ENCODE measurements around the gene DKKL1. TPM values are rescaled to one million over a fixed set of nuclear protein-coding genes. Genes with fewer than 3 reads are reported as not detected.
A peak's percentile ranks its signal among the peaks of the same experiment; 100 is the strongest.

The DKKL1 gene
- total and polyA plus RNA-seq, 3 donors from 2014 or later: 145 to 487 (median 190) TPM

DNA sequence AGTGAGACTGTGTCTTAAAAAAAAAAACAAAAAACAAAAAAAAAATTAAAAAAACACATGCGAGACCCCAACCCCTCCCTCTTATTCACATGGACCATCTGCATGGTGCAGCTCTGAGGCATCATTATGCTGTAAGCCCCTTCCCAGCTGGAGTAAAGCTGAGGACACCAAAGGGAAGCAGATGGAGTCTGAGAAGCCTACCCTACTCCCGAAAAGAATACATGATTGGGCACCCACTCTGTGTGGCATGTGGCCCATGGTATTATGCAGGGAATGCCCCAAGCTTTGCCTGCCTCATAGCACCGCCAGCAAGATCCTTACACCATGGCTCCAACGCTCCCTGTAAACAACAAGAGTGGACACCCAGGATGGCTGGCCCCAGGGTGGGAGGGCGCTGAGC is 54.8 kb downstream of the DKKL1 start:
- Histone ChIP-seq H3K27me3 (no peaks in the 10 kb centered on the region), H3K4me1 (peaks cover 18% of the 10 kb centered on the region), H3K36me3 (ENCODE audit: low read depth, missing control alignments) (no peaks in the 10 kb centered on the region), H3K4me3 (no peak overlapping the region), H3K9me3 (no peaks in the 10 kb centered on the region), H3K27ac (no peak overlapping the region)
- 92% methylated on average over 5 of the region's 5 CpGs for WGBS, 2 donors
- TF ChIP-seq, protein P1, sequence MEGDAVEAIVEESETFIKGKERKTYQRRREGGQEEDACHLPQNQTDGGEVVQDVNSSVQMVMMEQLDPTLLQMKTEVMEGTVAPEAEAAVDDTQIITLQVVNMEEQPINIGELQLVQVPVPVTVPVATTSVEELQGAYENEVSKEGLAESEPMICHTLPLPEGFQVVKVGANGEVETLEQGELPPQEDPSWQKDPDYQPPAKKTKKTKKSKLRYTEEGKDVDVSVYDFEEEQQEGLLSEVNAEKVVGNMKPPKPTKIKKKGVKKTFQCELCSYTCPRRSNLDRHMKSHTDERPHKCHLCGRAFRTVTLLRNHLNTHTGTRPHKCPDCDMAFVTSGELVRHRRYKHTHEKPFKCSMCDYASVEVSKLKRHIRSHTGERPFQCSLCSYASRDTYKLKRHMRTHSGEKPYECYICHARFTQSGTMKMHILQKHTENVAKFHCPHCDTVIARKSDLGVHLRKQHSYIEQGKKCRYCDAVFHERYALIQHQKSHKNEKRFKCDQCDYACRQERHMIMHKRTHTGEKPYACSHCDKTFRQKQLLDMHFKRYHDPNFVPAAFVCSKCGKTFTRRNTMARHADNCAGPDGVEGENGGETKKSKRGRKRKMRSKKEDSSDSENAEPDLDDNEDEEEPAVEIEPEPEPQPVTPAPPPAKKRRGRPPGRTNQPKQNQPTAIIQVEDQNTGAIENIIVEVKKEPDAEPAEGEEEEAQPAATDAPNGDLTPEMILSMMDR (IDR thresholded peaks at IDR 0.05): no peak
- TF ChIP-seq POLR2A (IDR thresholded peaks at IDR 0.05): no peak
- DNase-seq: no peak
- intact Hi-C loops (cut with DNase I; ENCODE audit: low total_unique reads): no loop called here

DNA sequence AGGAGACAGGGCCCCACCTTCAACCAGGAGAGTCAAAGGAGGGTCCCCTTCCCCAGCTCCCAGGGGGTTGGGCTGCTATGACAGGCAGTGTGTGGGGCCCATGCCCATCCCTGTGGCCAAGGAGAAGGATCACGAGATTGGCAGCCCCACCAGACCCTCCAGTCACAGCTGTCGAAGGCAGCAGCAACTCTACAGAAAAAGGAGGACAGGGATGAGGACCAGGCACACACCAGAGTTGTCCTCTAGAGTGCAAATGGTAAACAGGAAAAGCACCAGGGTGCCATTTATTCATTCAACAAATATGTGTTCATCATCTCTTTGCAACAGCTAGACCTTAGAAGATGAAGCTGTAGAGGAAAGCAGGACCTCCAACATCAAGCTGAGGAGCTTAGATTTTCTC is 55.5 kb downstream of the DKKL1 start:
- Histone ChIP-seq H3K27ac (no peak overlapping the region), H3K27me3 (no peaks in the 10 kb centered on the region), H3K4me3 (no peak overlapping the region), H3K9me3 (no peaks in the 10 kb centered on the region), H3K36me3 (ENCODE audit: low read depth, missing control alignments) (no peaks in the 10 kb centered on the region), H3K4me1 (peaks cover 22% of the 10 kb centered on the region)
- 88 to 89% methylated on average over 2 of the region's 2 CpGs for WGBS, 2 donors
- no peak for DNase-seq
- intact Hi-C loops (cut with DNase I; ENCODE audit: low total_unique reads): no loop called here
- no peak for TF ChIP-seq POLR2A (IDR thresholded peaks at IDR 0.05)
- TF ChIP-seq, protein P1 (IDR thresholded peaks at IDR 0.05): no peak

DNA sequence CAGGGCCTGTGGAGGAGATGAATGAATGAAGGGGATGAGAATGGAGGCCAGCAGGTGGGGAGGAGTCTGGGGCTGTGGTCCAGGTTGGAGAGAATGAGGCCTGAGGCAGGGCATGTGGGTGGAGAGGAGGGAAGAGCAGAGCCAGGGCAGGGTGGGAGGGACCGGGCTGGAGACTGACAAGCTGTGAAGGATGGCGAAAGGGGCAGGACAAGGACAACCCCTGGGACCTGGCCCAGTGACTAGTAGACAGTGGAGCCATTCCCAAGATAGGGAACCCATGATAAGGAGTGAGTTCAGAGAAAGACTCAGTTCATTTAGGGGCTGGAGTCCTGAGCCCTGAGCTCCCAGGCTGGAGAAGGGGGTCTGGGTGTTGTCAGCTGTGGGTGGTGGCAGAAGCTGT is 56.5 kb downstream of the DKKL1 start:
- no peak overlapping the region for H3K4me3 ChIP-seq
- no peak overlapping the region for H3K27ac ChIP-seq
- H3K27me3 ChIP-seq: no peaks in the 10 kb centered on the region
- 40 to 54% methylated on average over 2 of the region's 2 CpGs for WGBS, 2 donors
- DNase-seq: no peak
- TF ChIP-seq, protein P1 (IDR thresholded peaks at IDR 0.05): no peak
- TF ChIP-seq POLR2A (IDR thresholded peaks at IDR 0.05): no peak
- peaks cover 22% of the 10 kb centered on the region for H3K4me1 ChIP-seq
- no peaks in the 10 kb centered on the region for H3K9me3 ChIP-seq
- intact Hi-C loops (cut with DNase I; ENCODE audit: low total_unique reads): no loop called here
- no peaks in the 10 kb centered on the region for H3K36me3 ChIP-seq (ENCODE audit: low read depth, missing control alignments)

DNA sequence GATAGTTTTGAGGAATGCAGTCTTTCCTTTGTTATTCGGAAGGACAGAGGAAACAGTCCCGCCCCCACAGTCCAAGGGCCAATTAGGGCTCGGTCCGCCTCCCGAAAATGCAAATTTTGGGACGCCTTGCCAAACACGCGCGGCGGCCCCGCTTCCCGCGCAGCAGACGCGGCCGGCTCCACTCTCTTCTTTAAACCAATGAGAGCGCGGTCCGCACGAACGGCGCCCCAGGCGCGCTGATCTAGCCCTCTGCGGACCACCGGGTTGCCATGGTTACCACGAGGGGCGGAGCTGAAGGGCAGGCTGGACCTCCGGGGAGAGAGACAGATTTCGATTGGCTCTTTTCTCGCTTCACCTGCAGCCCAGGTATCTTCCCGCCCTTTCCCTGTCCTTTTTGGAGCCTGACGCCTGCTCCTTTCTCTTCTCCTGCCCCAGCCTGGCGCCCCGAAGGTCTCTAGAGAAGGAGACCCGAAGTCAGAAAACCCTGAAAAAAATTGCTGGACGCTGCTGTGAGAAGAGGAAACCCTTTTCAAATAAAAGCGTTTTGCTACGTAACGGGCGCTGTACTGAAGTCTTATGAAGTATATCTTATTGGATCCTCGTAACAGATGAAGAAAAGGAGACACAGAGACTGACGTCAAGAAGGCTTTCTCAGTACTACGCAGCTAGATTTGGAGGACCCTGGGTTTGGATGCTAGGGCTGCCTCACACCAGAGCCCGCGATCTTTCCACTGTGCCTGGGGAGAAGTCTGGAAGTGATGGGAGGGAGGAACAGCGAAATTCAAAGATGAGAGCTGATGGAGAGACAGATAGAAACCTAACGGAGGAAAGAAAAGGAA is 57.6 kb downstream of the DKKL1 start:
- peaks cover 3% of the 10 kb centered on the region for H3K27me3 ChIP-seq
- intact Hi-C loops (cut with DNase I; ENCODE audit: low total_unique reads): no loop called here
- H3K36me3 ChIP-seq (ENCODE audit: low read depth, missing control alignments): no peaks in the 10 kb centered on the region
- 5% methylated on average over 48 of the region's 48 CpGs for WGBS, 2 donors
- DNase-seq: peak; percentile 78
- H3K4me3 ChIP-seq: peak overlapping the region in 1 of 2 donors; percentile 27
- H3K9me3 ChIP-seq: no peaks in the 10 kb centered on the region
- no peak overlapping the region for H3K27ac ChIP-seq
- TF ChIP-seq POLR2A (IDR thresholded peaks at IDR 0.05): no peak
- TF ChIP-seq, protein P1 (IDR thresholded peaks at IDR 0.05): no peak
- H3K4me1 ChIP-seq: peaks cover 26% of the 10 kb centered on the region

DNA sequence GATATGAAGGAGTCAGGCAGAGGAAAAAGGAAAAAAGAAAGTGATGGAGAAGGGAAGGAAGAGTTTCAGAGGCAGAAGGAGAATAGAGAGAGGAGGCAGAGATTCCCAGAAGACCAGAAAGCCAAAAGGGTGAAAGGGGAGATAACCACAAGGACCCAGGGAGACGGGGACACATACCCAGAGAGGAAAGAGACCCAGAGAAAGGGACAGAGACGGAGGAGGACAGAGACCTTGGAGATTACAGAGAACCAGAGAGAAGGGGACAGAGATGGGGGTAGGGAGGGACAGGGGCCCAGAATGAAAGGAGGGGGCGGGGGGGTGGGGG is 58.2 kb downstream of the DKKL1 start:
- TF ChIP-seq, protein P1 (IDR thresholded peaks at IDR 0.05): no peak
- TF ChIP-seq POLR2A (IDR thresholded peaks at IDR 0.05): no peak
- no peak overlapping the region for H3K4me3 ChIP-seq
- intact Hi-C loops (cut with DNase I; ENCODE audit: low total_unique reads): no loop called here
- 14 to 19% methylated on average over 2 to 3 of the region's 3 CpGs for WGBS, 2 donors
- DNase-seq: no peak
- no peaks in the 10 kb centered on the region for H3K9me3 ChIP-seq
- H3K27me3 ChIP-seq: peaks cover 4% of the 10 kb centered on the region
- H3K36me3 ChIP-seq (ENCODE audit: low read depth, missing control alignments): no peaks in the 10 kb centered on the region
- H3K27ac ChIP-seq: no peak overlapping the region
- H3K4me1 ChIP-seq: peaks cover 26% of the 10 kb centered on the region
